WTC11 (cell line): ENCODE measurements around the gene ARHGAP8. TPM values are rescaled to one million over a fixed set of nuclear protein-coding genes. Genes with fewer than 3 reads are reported as not detected.

ENCODE experiments used
- ATAC-seq: fragments of 200-7000 bp; cut with Tn5 transposase; 2 replicates; pipeline ENCODE4 v1.10.0; 2021; ENCODE audit warnings: mild to moderate bottlenecking, moderate library complexity
- CTCF ChIA-PET: fragments of 300-600 bp; sonication (Branson Sonifier 250); formaldehyde crosslinking; loops from one replicate; lab custom pipeline; 2021; ENCODE audit warnings: antibody characterized with exemption; lab: Charles Lee
- POLR2A ChIA-PET: fragments of 350-600 bp; sonication (Branson Sonifier 250); formaldehyde crosslinking; loops from one replicate; lab custom pipeline; 2021; ENCODE audit warnings: antibody characterized with exemption; lab: Charles Lee
- DNase-seq: peaks from one replicate; pipeline ENCODE4 v3.0.0; 2021; ENCODE audit warnings: low spot score
- H3K27ac Mint-ChIP-seq: 2 replicates; pipeline ENCODE4 v1.8.0; 2021; ENCODE audit warnings: mixed read lengths
- H3K27me3 Mint-ChIP-seq: 2 replicates; pipeline ENCODE4 v1.8.0; 2021; ENCODE audit warnings: low read depth, mild to moderate bottlenecking, moderate library complexity, mixed read lengths
- H3K36me3 Mint-ChIP-seq: 2 replicates; pipeline ENCODE4 v1.8.0; 2021; ENCODE audit warnings: mixed read lengths
- H3K4me1 Mint-ChIP-seq: 2 replicates; pipeline ENCODE4 v1.8.0; 2022; ENCODE audit warnings: mixed read lengths
- H3K4me3 Mint-ChIP-seq: 2 replicates; pipeline ENCODE4 v1.8.0; 2021; ENCODE audit warnings: mild to moderate bottlenecking, moderate library complexity, mixed read lengths
- H3K9me3 Mint-ChIP-seq: 2 replicates; pipeline ENCODE4 v1.8.0; 2021; ENCODE audit warnings: mixed read lengths
- AFF4 ChIP-seq: sonication (generic); formaldehyde crosslinking; IDR thresholded peaks from 2 replicates; pipeline ENCODE4 v1.8.1; 2023; ENCODE audit warnings: mild to moderate bottlenecking, missing genetic modification reagents, borderline replicate concordance
- E2F5 ChIP-seq: sonication (generic); formaldehyde crosslinking; IDR thresholded peaks from 2 replicates; pipeline ENCODE4 v1.8.1; 2022; ENCODE audit warnings: mild to moderate bottlenecking, moderate library complexity, missing genetic modification reagents
- ELF4 ChIP-seq: sonication (generic); formaldehyde crosslinking; IDR thresholded peaks from 2 replicates; pipeline ENCODE4 v1.8.1; 2022; ENCODE audit warnings: low read depth, mild to moderate bottlenecking, moderate library complexity, missing genetic modification reagents
- HMGA2 ChIP-seq: fragments of 250-450 bp; sonication (Bioruptor Pico); IDR thresholded peaks from 2 replicates; pipeline ENCODE4 v1.4.0; 2021; ENCODE audit warnings: mild to moderate bottlenecking, moderate library complexity
- IRF2 ChIP-seq: sonication (generic); formaldehyde crosslinking; IDR thresholded peaks from 2 replicates; pipeline ENCODE4 v1.8.0; 2022; ENCODE audit warnings: low read depth, missing genetic modification reagents, borderline replicate concordance
- MLX ChIP-seq: sonication (generic); formaldehyde crosslinking; IDR thresholded peaks from 2 replicates; pipeline ENCODE4 v1.8.1; 2023; ENCODE audit warnings: mild to moderate bottlenecking, missing genetic modification reagents, moderate library complexity
- NR1H2 ChIP-seq: sonication (generic); formaldehyde crosslinking; IDR thresholded peaks from 2 replicates; pipeline ENCODE4 v1.9.0; 2021; ENCODE audit warnings: mild to moderate bottlenecking, moderate library complexity, missing genetic modification reagents
- OVOL2 ChIP-seq: fragments of 250-450 bp; sonication (Bioruptor Pico); IDR thresholded peaks from 2 replicates; pipeline ENCODE4 v1.9.0; 2021; ENCODE audit warnings: mild to moderate bottlenecking, borderline replicate concordance
- PREB ChIP-seq: sonication (generic); formaldehyde crosslinking; IDR thresholded peaks from 2 replicates; pipeline ENCODE4 v1.8.1; 2022; ENCODE audit warnings: mild to moderate bottlenecking, missing genetic modification reagents, moderate library complexity, borderline replicate concordance
- USF1 ChIP-seq: sonication (generic); formaldehyde crosslinking; IDR thresholded peaks from 2 replicates; pipeline ENCODE4 v1.8.0; 2022; ENCODE audit warnings: mild to moderate bottlenecking, missing genetic modification reagents
- ZNF423 ChIP-seq: fragments of 250-450 bp; sonication (Bioruptor Pico); IDR thresholded peaks from 2 replicates; pipeline ENCODE4 v2.1.2; 2022; ENCODE audit warnings: mild to moderate bottlenecking, moderate library complexity
- ZNF532 ChIP-seq: fragments of 250-450 bp; sonication (Bioruptor Pico); IDR thresholded peaks from 2 replicates; pipeline ENCODE4 v1.9.0; 2021; ENCODE audit warnings: mild to moderate bottlenecking, borderline replicate concordance
- total RNA-seq: library from RNA; stranded (reverse); gene quantifications from 3 replicates; pipeline ENCODE4 v1.2.3, GENCODE V29; 2021

The ARHGAP8 gene
- total RNA-seq, 1 experiment from 2014 or later: 61.4 TPM

GRCh38 chr22:44754998-44755397 is 2.6 kb downstream of the ARHGAP8 start:
- no peak for TF ChIP-seq USF1 (CRISPR knock-in tag)
- no peak for TF ChIP-seq HMGA2 (CRISPR knock-in tag)
- no peak for TF ChIP-seq NR1H2
- TF ChIP-seq OVOL2 (CRISPR knock-in tag): no peak
- no peak for TF ChIP-seq PREB (CRISPR knock-in tag)
- TF ChIP-seq IRF2 (CRISPR knock-in tag): no peak
- no peak for TF ChIP-seq MLX (CRISPR knock-in tag)
- TF ChIP-seq AFF4 (CRISPR knock-in tag): no peak
- no peak for TF ChIP-seq E2F5
- TF ChIP-seq ZNF532 (CRISPR knock-in tag): no peak
- no peak for TF ChIP-seq ELF4 (CRISPR knock-in tag)
- no peak for TF ChIP-seq ZNF423
- Mint-ChIP-seq H3K4me1 (peaks cover 53% of the 10 kb centered on the region), H3K4me3 (peak overlapping the region; percentile 57), H3K27ac (peak overlapping the region; percentile 67; the same call in 1 of the 2 replicates), H3K27me3 (0 out of 2 replicates have a peak, but pooled peaks cover under 1% of the 10 kb centered on the region), H3K36me3 (no peaks in the 10 kb centered on the region; the same call in 1 of the 2 replicates), H3K9me3 (peaks cover 3% of the 10 kb centered on the region; the same call in 1 of the 2 replicates)
- ChIA-PET POLR2A (interaction anchor here (1.2 kb wide), 1 partner anchor 25 kb away, joined by 3 read pairs; no protein-coding TSS in a partner anchor), CTCF (interaction anchor here (1.0 to 2.0 kb wide), 5 partner anchors 16 to 762 kb away, joined by 3 to 10 read pairs (median 5); no protein-coding TSS in a partner anchor)
- ATAC-seq (no peak), DNase-seq (no peak)
